ENCODE results near the gene ZBTB20. TPM values are rescaled to one million over a fixed set of nuclear protein-coding genes. Genes with fewer than 3 reads are reported as not detected.

The ZBTB20 gene
- total RNA-seq, 1 donor from 2014 or later, result 19.1 TPM

DNA sequence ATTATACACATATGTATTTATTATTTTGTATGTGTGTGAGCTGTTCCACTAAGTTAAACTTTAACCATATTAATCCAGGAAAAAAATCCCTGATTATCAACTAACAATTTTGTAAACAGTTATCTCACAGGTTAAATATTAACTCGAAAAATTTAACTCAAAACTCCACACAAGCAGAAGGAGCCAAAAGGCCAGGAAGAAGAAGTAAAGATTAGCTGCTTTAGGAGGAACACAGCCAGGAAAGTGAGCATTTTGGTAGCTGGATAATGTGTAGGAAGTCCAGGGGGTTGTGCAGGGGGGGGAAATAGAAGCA, 428.2 kb downstream of the ZBTB20 start:
- TF ChIP-seq, protein P1, sequence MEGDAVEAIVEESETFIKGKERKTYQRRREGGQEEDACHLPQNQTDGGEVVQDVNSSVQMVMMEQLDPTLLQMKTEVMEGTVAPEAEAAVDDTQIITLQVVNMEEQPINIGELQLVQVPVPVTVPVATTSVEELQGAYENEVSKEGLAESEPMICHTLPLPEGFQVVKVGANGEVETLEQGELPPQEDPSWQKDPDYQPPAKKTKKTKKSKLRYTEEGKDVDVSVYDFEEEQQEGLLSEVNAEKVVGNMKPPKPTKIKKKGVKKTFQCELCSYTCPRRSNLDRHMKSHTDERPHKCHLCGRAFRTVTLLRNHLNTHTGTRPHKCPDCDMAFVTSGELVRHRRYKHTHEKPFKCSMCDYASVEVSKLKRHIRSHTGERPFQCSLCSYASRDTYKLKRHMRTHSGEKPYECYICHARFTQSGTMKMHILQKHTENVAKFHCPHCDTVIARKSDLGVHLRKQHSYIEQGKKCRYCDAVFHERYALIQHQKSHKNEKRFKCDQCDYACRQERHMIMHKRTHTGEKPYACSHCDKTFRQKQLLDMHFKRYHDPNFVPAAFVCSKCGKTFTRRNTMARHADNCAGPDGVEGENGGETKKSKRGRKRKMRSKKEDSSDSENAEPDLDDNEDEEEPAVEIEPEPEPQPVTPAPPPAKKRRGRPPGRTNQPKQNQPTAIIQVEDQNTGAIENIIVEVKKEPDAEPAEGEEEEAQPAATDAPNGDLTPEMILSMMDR (IDR thresholded peaks at IDR 0.05), result no peak
- H3K9me3 Mint-ChIP-seq (ENCODE audit: unreplicated experiment), result no peaks in the 10 kb centered on the region
- no peaks in the 10 kb centered on the region for H3K27me3 Mint-ChIP-seq (ENCODE audit: unreplicated experiment)
- DNase-seq (ENCODE audit: extremely low spot score, unreplicated experiment), result no peak
- no peak overlapping the region for H3K4me3 Mint-ChIP-seq (ENCODE audit: unreplicated experiment)
- peaks cover 1% of the 10 kb centered on the region for H3K36me3 Mint-ChIP-seq (ENCODE audit: unreplicated experiment)
- H3K4me1 Mint-ChIP-seq (ENCODE audit: unreplicated experiment), result no peaks in the 10 kb centered on the region
- no peak overlapping the region for H3K27ac Mint-ChIP-seq (ENCODE audit: unreplicated experiment)

DNA sequence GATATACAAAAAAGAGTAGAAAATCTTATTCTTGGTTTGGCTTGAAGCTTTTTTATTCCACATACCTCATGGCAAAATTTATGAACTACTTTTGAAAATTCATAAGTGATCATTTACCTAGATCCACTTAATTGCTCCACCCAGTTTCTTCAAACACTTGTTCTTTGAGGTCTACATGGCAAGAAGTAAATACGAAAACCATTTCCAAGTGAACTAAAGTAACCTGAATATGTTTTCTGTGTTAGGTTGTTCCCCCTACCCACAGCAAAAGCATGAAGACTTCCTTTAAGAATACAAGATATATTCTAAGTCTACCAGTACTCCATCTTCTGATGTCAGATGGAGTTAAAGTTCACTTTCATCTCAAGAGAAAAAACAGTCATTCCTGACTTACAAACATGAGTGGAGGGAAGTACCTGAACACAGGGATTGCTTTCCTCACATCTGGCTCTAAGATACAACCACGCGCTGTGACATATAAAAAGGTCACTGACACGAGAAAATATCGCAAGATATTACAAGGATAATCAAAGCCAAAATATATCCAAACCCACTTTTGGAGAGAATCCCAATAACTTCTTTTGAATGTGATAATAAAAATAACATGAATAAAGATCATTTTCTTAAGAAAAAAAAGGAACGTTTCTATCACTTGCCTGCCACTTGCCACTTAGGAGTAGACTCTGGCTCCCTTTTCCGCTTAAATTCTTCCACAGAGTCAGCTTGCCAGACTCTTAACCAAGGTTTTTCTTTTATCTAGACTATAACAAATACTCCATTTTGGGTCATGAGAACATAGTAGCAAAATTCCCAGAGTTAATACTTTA, 428.8 kb downstream of the ZBTB20 start:
- Mint-ChIP-seq H3K36me3 (ENCODE audit: unreplicated experiment) (peaks cover 1% of the 10 kb centered on the region), H3K4me3 (ENCODE audit: unreplicated experiment) (no peak overlapping the region), H3K4me1 (ENCODE audit: unreplicated experiment) (no peaks in the 10 kb centered on the region), H3K27ac (ENCODE audit: unreplicated experiment) (no peak overlapping the region), H3K27me3 (ENCODE audit: unreplicated experiment) (no peaks in the 10 kb centered on the region), H3K9me3 (ENCODE audit: unreplicated experiment) (no peaks in the 10 kb centered on the region)
- DNase-seq (ENCODE audit: extremely low spot score, unreplicated experiment), result no peak
- TF ChIP-seq, protein P1 (IDR thresholded peaks at IDR 0.05), result no peak

DNA sequence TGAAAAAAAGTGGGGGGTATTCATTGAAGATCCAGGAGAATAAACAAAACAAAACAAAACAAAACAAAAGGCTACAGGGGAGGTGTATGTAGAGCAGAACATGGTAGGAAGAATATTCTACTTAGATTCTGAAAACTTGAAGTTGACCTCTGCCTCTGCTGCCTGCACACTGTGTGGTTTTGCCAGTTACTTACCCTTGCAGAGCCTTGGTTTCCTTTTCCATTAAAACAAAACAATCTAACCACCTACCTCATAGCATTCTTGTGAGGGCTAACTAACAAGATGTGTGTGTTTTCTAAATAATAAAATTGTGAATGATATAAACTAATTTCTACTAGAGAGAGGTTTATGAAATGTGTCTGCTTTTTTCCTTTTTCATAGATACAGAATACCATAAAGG, 430.2 kb downstream of the ZBTB20 start:
- Mint-ChIP-seq H3K4me1 (ENCODE audit: unreplicated experiment) (no peaks in the 10 kb centered on the region), H3K27me3 (ENCODE audit: unreplicated experiment) (no peaks in the 10 kb centered on the region), H3K4me3 (ENCODE audit: unreplicated experiment) (no peak overlapping the region), H3K27ac (ENCODE audit: unreplicated experiment) (no peak overlapping the region), H3K36me3 (ENCODE audit: unreplicated experiment) (peaks cover 1% of the 10 kb centered on the region), H3K9me3 (ENCODE audit: unreplicated experiment) (no peaks in the 10 kb centered on the region)
- no peak for DNase-seq (ENCODE audit: extremely low spot score, unreplicated experiment)
- TF ChIP-seq, protein P1 (IDR thresholded peaks at IDR 0.05), result no peak

DNA sequence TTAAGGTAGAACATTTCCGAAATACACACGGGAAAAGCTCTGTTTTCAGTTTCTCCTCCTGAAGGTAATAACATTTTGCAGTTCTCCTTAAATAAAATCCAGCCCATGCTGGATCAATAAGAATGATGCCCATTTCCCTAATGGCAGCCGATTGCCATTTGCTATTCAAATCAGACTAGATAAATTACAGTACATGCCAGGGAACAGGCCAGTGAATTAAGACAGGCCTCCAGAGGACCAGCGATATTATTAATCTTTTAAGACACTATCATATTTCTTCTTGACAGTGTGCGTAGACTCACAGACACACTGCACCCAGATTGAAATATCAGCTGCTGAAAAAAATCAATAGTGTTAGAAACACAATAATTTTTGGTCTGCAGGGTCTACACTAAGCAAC, 431.0 kb downstream of the ZBTB20 start:
- Mint-ChIP-seq H3K4me3 (ENCODE audit: unreplicated experiment) (no peak overlapping the region), H3K36me3 (ENCODE audit: unreplicated experiment) (peaks cover 1% of the 10 kb centered on the region), H3K27me3 (ENCODE audit: unreplicated experiment) (no peaks in the 10 kb centered on the region), H3K9me3 (ENCODE audit: unreplicated experiment) (no peaks in the 10 kb centered on the region), H3K27ac (ENCODE audit: unreplicated experiment) (no peak overlapping the region), H3K4me1 (ENCODE audit: unreplicated experiment) (no peaks in the 10 kb centered on the region)
- TF ChIP-seq, protein P1 (IDR thresholded peaks at IDR 0.05), result no peak
- no peak for DNase-seq (ENCODE audit: extremely low spot score, unreplicated experiment)

DNA sequence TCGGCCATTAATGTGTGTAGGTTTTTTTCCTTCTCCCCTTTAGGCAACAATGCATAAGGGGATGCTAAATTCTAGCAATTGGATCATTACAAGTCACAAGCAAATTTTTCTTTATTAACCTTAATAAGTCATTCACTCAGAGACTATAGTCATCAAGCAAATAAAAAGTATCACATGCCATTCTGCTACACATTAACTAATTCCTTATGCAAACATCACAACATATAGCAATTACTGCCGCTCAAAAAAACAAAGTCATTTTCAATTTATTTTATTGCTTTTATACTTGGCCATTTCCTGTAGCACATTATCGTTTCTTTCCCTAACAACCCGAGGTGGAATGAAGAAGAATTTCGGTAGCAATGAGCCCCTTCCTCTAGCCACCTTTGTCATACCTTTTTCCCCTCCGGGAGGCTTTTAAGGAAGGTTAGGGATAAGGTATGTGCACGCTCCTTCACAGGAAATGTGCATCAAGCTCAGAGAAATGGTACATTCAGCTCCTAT, 432.1 kb downstream of the ZBTB20 start:
- Mint-ChIP-seq H3K9me3 (ENCODE audit: unreplicated experiment) (no peaks in the 10 kb centered on the region), H3K4me1 (ENCODE audit: unreplicated experiment) (no peaks in the 10 kb centered on the region), H3K27ac (ENCODE audit: unreplicated experiment) (no peak overlapping the region), H3K36me3 (ENCODE audit: unreplicated experiment) (peaks cover 1% of the 10 kb centered on the region), H3K27me3 (ENCODE audit: unreplicated experiment) (no peaks in the 10 kb centered on the region), H3K4me3 (ENCODE audit: unreplicated experiment) (no peak overlapping the region)
- TF ChIP-seq, protein P1 (IDR thresholded peaks at IDR 0.05), result no peak
- no peak for DNase-seq (ENCODE audit: extremely low spot score, unreplicated experiment)
